H9 (cell line): ENCODE data around the gene IPP. TPM values are rescaled to one million over a fixed set of nuclear protein-coding genes. Genes with fewer than 3 reads are reported as not detected.

Experiments
- DNase-seq: peaks from one replicate; pipeline ENCODE4 v3.0.0-alpha.2; 2017
- H2AFZ ChIP-seq: one replicate; pipeline ENCODE4 v1.6.1; 2013; ENCODE audit warnings: mild to moderate bottlenecking, low read length, control low read depth, moderate library complexity
- H2AK5ac ChIP-seq: 2 replicates; pipeline ENCODE4 v1.6.1; 2013; ENCODE audit warnings: low read length, control low read depth, mixed read lengths; ENCODE audit not compliant: insufficient read length
- H2BK120ac ChIP-seq: one replicate; pipeline ENCODE4 v1.6.1; 2013; ENCODE audit warnings: low read depth, mild to moderate bottlenecking, low read length, control low read depth, inconsistent platforms; ENCODE audit not compliant: poor library complexity, severe bottlenecking
- H2BK12ac ChIP-seq: 2 replicates; pipeline ENCODE4 v1.6.1; 2013; ENCODE audit warnings: low read length, control low read depth, mixed read lengths, low read depth; ENCODE audit not compliant: insufficient read length
- H2BK15ac ChIP-seq: 2 replicates; pipeline ENCODE4 v1.6.1; 2013; ENCODE audit warnings: low read depth, low read length, control low read depth
- H2BK20ac ChIP-seq: one replicate; pipeline ENCODE4 v1.6.1; 2013; ENCODE audit warnings: low read depth, mild to moderate bottlenecking, low read length, control low read depth, inconsistent platforms; ENCODE audit not compliant: poor library complexity, severe bottlenecking
- H2BK5ac ChIP-seq: 2 replicates; pipeline ENCODE4 v1.6.1; 2013; ENCODE audit warnings: low read length, control low read depth, mixed read lengths; ENCODE audit not compliant: insufficient read length
- H3K14ac ChIP-seq: 2 replicates; pipeline ENCODE4 v1.6.1; 2013; ENCODE audit warnings: low read length, control low read depth; ENCODE audit not compliant: insufficient read depth
- H3K18ac ChIP-seq: 2 replicates; pipeline ENCODE4 v1.6.1; 2013; ENCODE audit warnings: low read depth, mild to moderate bottlenecking, mixed read lengths, low read length, control low read depth; ENCODE audit not compliant: insufficient read length
- H3K23ac ChIP-seq: 2 replicates; pipeline ENCODE4 v1.6.1; 2013; ENCODE audit warnings: low read length, control low read depth, mixed read lengths, low read depth; ENCODE audit not compliant: insufficient read length
- H3K23me2 ChIP-seq: 2 replicates; pipeline ENCODE4 v1.6.1; 2013; ENCODE audit warnings: low read depth, mild to moderate bottlenecking, mixed read lengths, low read length, control low read depth; ENCODE audit not compliant: insufficient read length, poor library complexity, severe bottlenecking
- H3K27ac ChIP-seq: 2 replicates; pipeline ENCODE4 v1.5.1; 2013; ENCODE audit warnings: low read length, control low read depth, mixed read lengths, low read depth; ENCODE audit not compliant: insufficient read length
- H3K27me3 ChIP-seq: 2 replicates; pipeline ENCODE4 v1.6.1; 2013; ENCODE audit warnings: low read length, control low read depth, inconsistent platforms; ENCODE audit not compliant: insufficient read depth
- H3K4ac ChIP-seq: 2 replicates; pipeline ENCODE4 v1.6.1; 2013; ENCODE audit warnings: low read depth, mild to moderate bottlenecking, control low read depth, inconsistent platforms, low read length, moderate library complexity
- H3K4me1 ChIP-seq: 2 replicates; pipeline ENCODE4 v1.6.1; 2013; ENCODE audit warnings: low read length, control low read depth, inconsistent platforms; ENCODE audit not compliant: insufficient read depth
- H3K4me2 ChIP-seq: 2 replicates; pipeline ENCODE4 v1.6.1; 2013; ENCODE audit warnings: low read length, control low read depth, mixed read lengths; ENCODE audit not compliant: insufficient read length, insufficient read depth
- H3K56ac ChIP-seq: 2 replicates; pipeline ENCODE4 v1.6.1; 2013; ENCODE audit warnings: low read depth, mild to moderate bottlenecking, mixed read lengths, low read length, control low read depth; ENCODE audit not compliant: insufficient read length
- H3K79me1 ChIP-seq: 2 replicates; pipeline ENCODE4 v1.6.1; 2013; ENCODE audit warnings: low read depth, mild to moderate bottlenecking, moderate library complexity, low read length, control low read depth, inconsistent platforms; ENCODE audit not compliant: insufficient read depth, poor library complexity, severe bottlenecking
- H3K79me2 ChIP-seq: 2 replicates; pipeline ENCODE4 v1.6.1; 2013; ENCODE audit warnings: low read length, control low read depth, inconsistent platforms; ENCODE audit not compliant: insufficient read depth
- H3K9ac ChIP-seq: 2 replicates; pipeline ENCODE4 v1.6.1; 2013; ENCODE audit warnings: low read length, control low read depth, mixed read lengths; ENCODE audit not compliant: insufficient read length; ENCODE audit errors: extremely low read depth
- H3K9me3 ChIP-seq: one replicate; pipeline ENCODE4 v1.6.1; 2013; ENCODE audit warnings: low read depth, low read length, inconsistent platforms; ENCODE audit not compliant: control insufficient read depth
- H3T11ph ChIP-seq: one replicate; pipeline ENCODE4 v1.6.1; 2013; ENCODE audit warnings: mild to moderate bottlenecking, low read length, control low read depth, inconsistent platforms
- H4K20me1 ChIP-seq: one replicate; pipeline ENCODE4 v1.6.1; 2013; ENCODE audit not compliant: control insufficient read depth, insufficient read length, insufficient read depth
- H4K5ac ChIP-seq: 2 replicates; pipeline ENCODE4 v1.6.1; 2013; ENCODE audit warnings: low read depth, mild to moderate bottlenecking, mixed read lengths, low read length, control low read depth; ENCODE audit not compliant: insufficient read length
- H4K8ac ChIP-seq: replicated peaks from 2 replicates; pipeline ENCODE4 v1.6.1; 2013; ENCODE audit warnings: low read length, control low read depth, mixed read lengths, low read depth; ENCODE audit not compliant: insufficient read length
- H4K91ac ChIP-seq: 2 replicates; pipeline ENCODE4 v1.6.1; 2013; ENCODE audit warnings: low read depth, mild to moderate bottlenecking, moderate library complexity, mixed read lengths, low read length, control low read depth; ENCODE audit not compliant: insufficient read length
- H3K27ac Mint-ChIP-seq, 3 experiments: 2 replicates in 2 of 3; 3 replicates in 1 of 3; pipeline ENCODE4 v1.8.0; 2020 to 2021; ENCODE audit warnings: mixed read lengths in 3 of 3, mild to moderate bottlenecking in 1 of 3, moderate library complexity in 1 of 3
- H3K27me3 Mint-ChIP-seq: 2 replicates; pipeline ENCODE4 v1.8.0; 2021; ENCODE audit warnings: low read depth, mild to moderate bottlenecking, moderate library complexity, mixed read lengths
- H3K36me3 Mint-ChIP-seq, 3 experiments: 2 replicates in 2 of 3; 3 replicates in 1 of 3; pipeline ENCODE4 v1.8.0; 2020 to 2021; ENCODE audit warnings: low read depth in 3 of 3, mixed read lengths in 3 of 3; ENCODE audit not compliant: insufficient read depth in 1 of 3
- H3K4me1 Mint-ChIP-seq, 2 experiments: 2 replicates each; pipeline ENCODE4 v1.8.0; 2020; ENCODE audit warnings: mixed read lengths in 2 of 2
- H3K4me3 Mint-ChIP-seq, 2 experiments: 2 replicates in 1 of 2; 3 replicates in 1 of 2; pipeline ENCODE4 v1.8.0; 2020 to 2021; ENCODE audit warnings: mild to moderate bottlenecking in 2 of 2, mixed read lengths in 2 of 2, moderate library complexity in 1 of 2
- H3K9me3 Mint-ChIP-seq, 2 experiments: 2 replicates in 1 of 2; 3 replicates in 1 of 2; pipeline ENCODE4 v1.8.0; 2020; ENCODE audit warnings: mild to moderate bottlenecking in 2 of 2, mixed read lengths in 2 of 2, moderate library complexity in 1 of 2
- CTCF ChIP-seq: fragments of 200-600 bp; sonication (generic); conservative IDR thresholded peaks from 3 replicates; pipeline ENCODE4 v1.8.0; 2021; ENCODE audit warnings: antibody characterized with exemption, mild to moderate bottlenecking
- WGBS: extraction: QIAGEN DNeasy Blood & Tissue Kit; methylation state at CpG from one replicate; pipeline ENCODE4 v1.1.7; 2013; ENCODE audit warnings: missing lambda C conversion rate, low lambda C conversion rate, mixed read lengths; ENCODE audit not compliant: insufficient read length; ENCODE audit errors: extremely low coverage; 5-methylcytosine and 5-hydroxymethylcytosine counted together
- total RNA-seq: library from RNA; stranded (reverse); gene quantifications from 2 replicates; pipeline ENCODE4 v1.2.1, GENCODE V29; 2021

Gene IPP
- total RNA-seq, 1 experiment from 2014 or later, result 6.3 TPM

GRCh38 chr1:45752441-45753052, 2.1 kb upstream of the IPP start:
- Mint-ChIP-seq H3K4me1 (peaks cover 11 to 19% of the 10 kb centered on the region in 2 experiments), H3K27ac (no peak overlapping the region), H3K36me3 (peaks cover 0 to 10% (median 2%) of the 10 kb centered on the region in 3 experiments; a peak in 4 of 7 replicates), H3K27me3 (no peaks in the 10 kb centered on the region), H3K4me3 (no peak overlapping the region), H3K9me3 (peaks cover 14 to 15% of the 10 kb centered on the region in 2 experiments)
- H4K5ac ChIP-seq, result no peak overlapping the region
- H3K27me3 ChIP-seq, result no peaks in the 10 kb centered on the region
- H3K56ac ChIP-seq, result no peak overlapping the region
- H3K27ac ChIP-seq, result no peak overlapping the region
- no peak overlapping the region for H3K23ac ChIP-seq
- H2BK15ac ChIP-seq, result no peak overlapping the region
- H3K9ac ChIP-seq, result no peak overlapping the region
- H4K20me1 ChIP-seq, result no peaks in the 10 kb centered on the region
- no peak for TF ChIP-seq CTCF
- peaks cover 14% of the 10 kb centered on the region for H3K9me3 ChIP-seq
- no peak overlapping the region for H2BK120ac ChIP-seq
- H2BK5ac ChIP-seq, result no peak overlapping the region
- no peak overlapping the region for H3K4ac ChIP-seq
- H3K18ac ChIP-seq, result no peak overlapping the region
- H2BK12ac ChIP-seq, result no peak overlapping the region
- H3K4me2 ChIP-seq, result no peak overlapping the region
- H3K79me1 ChIP-seq, result no peaks in the 10 kb centered on the region
- no peaks in the 10 kb centered on the region for H3K4me1 ChIP-seq
- no peak overlapping the region for H4K8ac ChIP-seq
- H2AK5ac ChIP-seq, result no peak overlapping the region
- no peak overlapping the region for H3T11ph ChIP-seq
- H3K79me2 ChIP-seq, result no peaks in the 10 kb centered on the region
- peaks cover 5% of the 10 kb centered on the region for H3K23me2 ChIP-seq
- no peak for DNase-seq
- H4K91ac ChIP-seq, result no peak overlapping the region
- H3K14ac ChIP-seq, result no peak overlapping the region
- no peak overlapping the region for H2BK20ac ChIP-seq
- no CpG with 5 or more reads among the region's 2 CpGs for WGBS
- no peak overlapping the region for H2AFZ ChIP-seq
